Spleen (tissue), 7 donors: ENCODE results near the gene PPP1R12B.
"Not testable (repeated sequence)": the region's sequence is repeated elsewhere in the genome, so short reads cannot be mapped to it uniquely, and the experiment has no call there.

Experiments used
- CTCF ChIP-seq, 11 experiments: fragments of 200-600 bp in 7 of 11; fragments of 450-650 bp in 4 of 11; sonication (generic) in 4 of 11; IDR thresholded peaks in 8 of 11; conservative IDR thresholded peaks in 3 of 11; 1 replicate in 7 of 11; 2 replicates in 4 of 11; pipeline versions ENCODE4 v1.4.0 to v1.8.0; 2016 to 2021; ENCODE audit warnings: antibody characterized with exemption in 11 of 11, inconsistent platforms in 4 of 11, mild to moderate bottlenecking in 1 of 11
- POLR2AphosphoS5 ChIP-seq, 3 donors: sonication (generic); formaldehyde crosslinking; IDR thresholded peaks; one replicate each; pipeline ENCODE4 v1.5.1; 2017; ENCODE audit warnings: antibody characterized with exemption in 3 of 3
- donor health status: DM: no; HTN: no; CAD: no; lungs with moderate emphysema.
- donor health status: DM: no; HTN: no; CAD: no.
- donor health status: DM: no; HTN: no; CAD: no.

- TF ChIP-seq CTCF (IDR thresholded peaks at IDR 0.05 in 8 of 11, conservative IDR thresholded peaks at IDR 0.05 in 3 of 11); POLR2AphosphoS5 (IDR thresholded peaks at IDR 0.05): not testable (repeated sequence)
Measured at GRCh38 chr1:202520129-202520856, 171.8 kb downstream of the PPP1R12B start.
